ENCODE results near the gene EPN2.
A peak's percentile ranks its signal among the peaks of the same experiment; 100 is the strongest.

The EPN2 gene

GRCh38 chr17:19304209-19304608 is 67.0 kb downstream of the EPN2 start:
- peak in 26 of 42 donors; percentile 22 to 79 (median 60) for DNase-seq
- intact Hi-C loops (cut with DNase I), result no loop called here

GRCh38 chr17:19304751-19305150 is 67.6 kb downstream of the EPN2 start:
- DNase-seq, result peak in 1 of 42 donors; percentile 29
- intact Hi-C loops (cut with DNase I), result no loop called here

GRCh38 chr17:19305256-19305655 is 68.1 kb downstream of the EPN2 start:
- intact Hi-C loops (cut with DNase I), result no loop called here
- no peak for DNase-seq

- intact Hi-C loops (cut with DNase I), result no loop called here
- no peak for DNase-seq
Observed at GRCh38 chr17:19305761-19306159, 68.6 kb downstream of the EPN2 start.

- peak; percentile 70 to 97 (median 91) for DNase-seq
- intact Hi-C loops (cut with DNase I), result no loop called here
Observed at GRCh38 chr17:19306160-19307111, 69.3 kb downstream of the EPN2 start.

- DNase-seq, result no peak
- intact Hi-C loops (cut with DNase I), result no loop called here
Observed at GRCh38 chr17:19307521-19307920, 70.4 kb downstream of the EPN2 start.

- DNase-seq, result no peak
- intact Hi-C loops (cut with DNase I), result no loop called here
Observed at GRCh38 chr17:19308398-19308797, 71.2 kb downstream of the EPN2 start.

- intact Hi-C loops (cut with DNase I), result no loop called here
- DNase-seq, result no peak
Observed at GRCh38 chr17:19309701-19310100, 72.5 kb downstream of the EPN2 start.

GRCh38 chr17:19310151-19310550 is 73.0 kb downstream of the EPN2 start:
- no peak for DNase-seq
- intact Hi-C loops (cut with DNase I), result no loop called here

- DNase-seq, result no peak
- intact Hi-C loops (cut with DNase I), result no loop called here
Observed at GRCh38 chr17:19311016-19311415, 73.8 kb downstream of the EPN2 start.

- no peak for DNase-seq
- intact Hi-C loops (cut with DNase I), result no loop called here
Observed at GRCh38 chr17:19311421-19312215, 74.5 kb downstream of the EPN2 start.

- intact Hi-C loops (cut with DNase I), result no loop called here
- no peak for DNase-seq
Observed at GRCh38 chr17:19312406-19312805, 75.2 kb downstream of the EPN2 start.

GRCh38 chr17:19313066-19313745 is 76.0 kb downstream of the EPN2 start:
- no peak for DNase-seq
- intact Hi-C loops (cut with DNase I), result no loop called here

GRCh38 chr17:19313746-19314651 is 76.8 kb downstream of the EPN2 start:
- intact Hi-C loops (cut with DNase I), result no loop called here
- no peak for DNase-seq

GRCh38 chr17:19315104-19315503 is 77.9 kb downstream of the EPN2 start:
- intact Hi-C loops (cut with DNase I), result no loop called here
- DNase-seq, result no peak

- intact Hi-C loops (cut with DNase I), result no loop called here
- peak in 1 of 42 donors; percentile 5 for DNase-seq
Observed at GRCh38 chr17:19316761-19317358, 79.7 kb downstream of the EPN2 start.

GRCh38 chr17:19317359-19318095 is 80.4 kb downstream of the EPN2 start:
- DNase-seq, result peak; percentile 90 to 99 (median 97)
- intact Hi-C loops (cut with DNase I), result no loop called here
